Fibroblast of peridontal ligament (primary cell): ENCODE results near the gene RHBDF1.

Source experiments
- DNase-seq: peaks from one replicate; pipeline ENCODE4 v3.0.0-alpha.2; 2010; ENCODE audit errors: extremely low read depth

The RHBDF1 gene, protein sequence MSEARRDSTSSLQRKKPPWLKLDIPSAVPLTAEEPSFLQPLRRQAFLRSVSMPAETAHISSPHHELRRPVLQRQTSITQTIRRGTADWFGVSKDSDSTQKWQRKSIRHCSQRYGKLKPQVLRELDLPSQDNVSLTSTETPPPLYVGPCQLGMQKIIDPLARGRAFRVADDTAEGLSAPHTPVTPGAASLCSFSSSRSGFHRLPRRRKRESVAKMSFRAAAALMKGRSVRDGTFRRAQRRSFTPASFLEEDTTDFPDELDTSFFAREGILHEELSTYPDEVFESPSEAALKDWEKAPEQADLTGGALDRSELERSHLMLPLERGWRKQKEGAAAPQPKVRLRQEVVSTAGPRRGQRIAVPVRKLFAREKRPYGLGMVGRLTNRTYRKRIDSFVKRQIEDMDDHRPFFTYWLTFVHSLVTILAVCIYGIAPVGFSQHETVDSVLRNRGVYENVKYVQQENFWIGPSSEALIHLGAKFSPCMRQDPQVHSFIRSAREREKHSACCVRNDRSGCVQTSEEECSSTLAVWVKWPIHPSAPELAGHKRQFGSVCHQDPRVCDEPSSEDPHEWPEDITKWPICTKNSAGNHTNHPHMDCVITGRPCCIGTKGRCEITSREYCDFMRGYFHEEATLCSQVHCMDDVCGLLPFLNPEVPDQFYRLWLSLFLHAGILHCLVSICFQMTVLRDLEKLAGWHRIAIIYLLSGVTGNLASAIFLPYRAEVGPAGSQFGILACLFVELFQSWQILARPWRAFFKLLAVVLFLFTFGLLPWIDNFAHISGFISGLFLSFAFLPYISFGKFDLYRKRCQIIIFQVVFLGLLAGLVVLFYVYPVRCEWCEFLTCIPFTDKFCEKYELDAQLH

DNA sequence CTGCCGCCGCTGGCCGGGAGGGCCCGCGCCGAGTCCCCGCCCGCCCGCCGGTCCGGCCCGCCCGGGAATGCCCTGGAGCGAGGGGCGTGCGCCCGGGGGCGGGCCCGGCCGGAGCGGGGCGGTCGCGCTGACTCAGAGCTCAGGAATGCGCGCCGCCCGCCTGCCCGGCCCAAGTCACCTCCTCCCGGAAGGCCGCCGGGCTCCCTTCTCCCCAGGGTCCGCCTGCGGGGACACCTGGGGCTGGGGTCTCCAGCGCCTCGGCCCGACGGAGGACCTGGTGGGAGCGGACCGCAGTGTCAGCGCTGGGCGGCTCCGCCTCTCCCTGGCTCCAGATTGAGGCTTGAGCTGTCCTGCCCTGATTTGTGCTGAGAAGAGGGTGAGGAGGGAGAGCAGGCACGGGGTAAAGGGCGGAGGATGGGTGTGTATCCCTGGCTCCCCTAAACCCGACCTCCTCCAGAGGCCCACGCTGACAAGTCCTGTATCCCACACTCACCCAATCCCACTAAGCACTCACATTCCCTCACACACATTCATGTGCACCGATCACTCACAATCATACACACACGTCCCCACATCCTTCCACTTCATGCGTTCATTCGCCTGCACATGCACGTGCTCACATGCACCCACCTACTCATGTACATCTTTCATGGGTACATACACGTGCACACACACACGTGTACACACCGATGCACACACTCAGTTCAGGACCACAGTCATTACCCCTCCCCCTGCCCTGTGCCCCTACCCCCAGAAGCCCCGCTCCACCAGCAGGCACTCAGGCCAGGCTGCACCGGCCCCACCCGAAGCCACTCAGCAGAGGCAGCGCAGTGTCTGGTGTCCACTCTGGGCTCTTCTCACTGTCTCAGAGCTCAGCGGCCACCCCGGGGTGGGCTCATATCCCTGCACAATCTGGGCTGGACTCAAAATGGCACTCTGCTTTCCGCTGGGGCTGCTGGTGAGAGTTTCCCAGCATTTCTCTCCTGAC is at the start of gene RHBDF1:
TSS of gene RHBDF1 (minus strand) at position 71 of the 988 bp plus-strand sequence. CDS start 7,616 bp downstream, outside the sequence.
- DNase-seq: no peak

DNA sequence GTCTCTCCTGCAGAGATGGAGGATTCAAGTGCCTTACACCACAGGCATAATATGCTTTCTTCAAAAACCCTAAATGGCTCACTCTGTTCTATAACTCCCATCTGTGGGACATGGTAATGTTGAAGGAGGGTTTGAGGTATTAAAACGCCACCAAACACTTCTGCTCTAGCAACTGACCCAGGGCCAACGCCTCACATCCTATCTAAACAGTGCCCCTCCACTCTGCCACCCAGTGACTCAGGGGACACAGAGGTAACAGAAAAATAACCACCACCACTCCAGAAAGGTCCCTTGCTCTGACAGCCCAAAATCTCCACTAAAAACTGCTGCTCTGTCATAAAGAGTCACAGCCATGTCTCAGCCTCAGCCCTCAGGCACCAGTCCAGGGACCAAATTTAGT is 48.3 kb upstream of the RHBDF1 start:
- DNase-seq: no peak

DNA sequence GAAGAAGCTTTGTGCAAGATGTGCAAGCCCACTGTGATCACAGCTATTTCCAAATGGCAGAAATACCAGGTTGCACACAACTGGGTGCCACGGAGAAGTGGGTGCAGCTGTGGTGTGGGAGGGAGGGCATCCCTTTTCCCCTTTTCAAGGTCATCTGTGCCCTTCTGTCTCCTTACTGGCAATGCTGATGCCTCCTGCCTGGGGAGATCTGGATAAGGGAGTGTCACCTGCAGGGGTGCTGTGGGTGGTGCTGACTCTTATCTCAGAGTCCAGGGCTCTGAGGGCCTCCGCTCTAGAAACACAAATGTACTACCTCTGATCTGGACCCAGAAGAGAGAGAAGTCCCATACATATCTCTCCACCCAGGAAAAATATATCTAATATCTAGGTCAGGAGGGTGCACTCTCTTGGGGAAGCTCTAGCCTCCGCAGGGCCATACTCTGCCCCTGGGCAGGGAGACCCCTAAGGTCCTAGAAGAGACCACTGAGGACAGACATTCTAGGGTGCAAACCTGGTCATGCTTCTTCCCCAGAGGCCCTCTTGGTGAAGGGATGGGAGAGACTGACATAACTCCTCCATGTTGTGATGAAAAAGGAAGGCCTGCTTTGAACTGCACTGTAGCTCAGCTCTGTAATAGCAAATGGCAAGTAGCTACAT is 47.5 kb upstream of the RHBDF1 start:
- no peak for DNase-seq

DNA sequence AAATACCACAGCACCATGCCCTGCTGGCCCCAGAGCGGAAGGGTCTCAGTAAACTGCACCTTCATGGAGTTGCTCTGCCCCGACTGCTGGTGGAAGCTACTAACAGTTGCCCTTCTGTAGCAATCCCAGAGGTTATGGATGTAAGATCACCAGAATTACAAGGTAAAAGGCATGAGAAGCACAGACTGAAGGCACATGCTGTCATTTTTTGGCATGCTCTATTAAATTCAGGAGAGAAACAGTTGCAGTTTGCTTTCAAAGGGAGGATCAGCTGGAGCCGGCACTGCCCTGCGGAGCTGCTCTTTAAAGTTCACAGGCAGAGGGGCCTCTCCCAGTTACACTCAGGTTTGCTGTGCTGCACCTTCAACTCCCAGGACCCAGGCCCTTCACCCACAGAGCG is 46.9 kb upstream of the RHBDF1 start:
- no peak for DNase-seq

DNA sequence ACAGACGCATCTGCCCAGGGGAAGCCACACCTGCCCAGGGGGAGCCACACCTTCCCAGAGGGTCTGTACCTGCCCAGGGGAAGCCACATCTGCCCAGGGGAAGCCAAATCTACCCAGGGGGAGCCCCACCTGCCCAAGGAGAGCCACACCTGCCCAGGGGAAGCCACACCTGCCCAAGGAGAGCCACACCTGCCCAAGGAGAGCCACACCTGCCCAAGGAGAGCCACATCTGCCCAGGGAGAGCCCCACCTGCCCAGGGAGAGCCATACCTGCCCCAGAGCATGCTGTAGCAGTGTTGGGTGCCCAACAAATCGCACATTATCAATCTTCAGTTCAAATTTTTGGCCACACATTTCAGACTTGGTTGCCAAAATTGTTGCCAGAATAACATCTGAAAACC is 46.4 kb upstream of the RHBDF1 start:
- DNase-seq: no peak

DNA sequence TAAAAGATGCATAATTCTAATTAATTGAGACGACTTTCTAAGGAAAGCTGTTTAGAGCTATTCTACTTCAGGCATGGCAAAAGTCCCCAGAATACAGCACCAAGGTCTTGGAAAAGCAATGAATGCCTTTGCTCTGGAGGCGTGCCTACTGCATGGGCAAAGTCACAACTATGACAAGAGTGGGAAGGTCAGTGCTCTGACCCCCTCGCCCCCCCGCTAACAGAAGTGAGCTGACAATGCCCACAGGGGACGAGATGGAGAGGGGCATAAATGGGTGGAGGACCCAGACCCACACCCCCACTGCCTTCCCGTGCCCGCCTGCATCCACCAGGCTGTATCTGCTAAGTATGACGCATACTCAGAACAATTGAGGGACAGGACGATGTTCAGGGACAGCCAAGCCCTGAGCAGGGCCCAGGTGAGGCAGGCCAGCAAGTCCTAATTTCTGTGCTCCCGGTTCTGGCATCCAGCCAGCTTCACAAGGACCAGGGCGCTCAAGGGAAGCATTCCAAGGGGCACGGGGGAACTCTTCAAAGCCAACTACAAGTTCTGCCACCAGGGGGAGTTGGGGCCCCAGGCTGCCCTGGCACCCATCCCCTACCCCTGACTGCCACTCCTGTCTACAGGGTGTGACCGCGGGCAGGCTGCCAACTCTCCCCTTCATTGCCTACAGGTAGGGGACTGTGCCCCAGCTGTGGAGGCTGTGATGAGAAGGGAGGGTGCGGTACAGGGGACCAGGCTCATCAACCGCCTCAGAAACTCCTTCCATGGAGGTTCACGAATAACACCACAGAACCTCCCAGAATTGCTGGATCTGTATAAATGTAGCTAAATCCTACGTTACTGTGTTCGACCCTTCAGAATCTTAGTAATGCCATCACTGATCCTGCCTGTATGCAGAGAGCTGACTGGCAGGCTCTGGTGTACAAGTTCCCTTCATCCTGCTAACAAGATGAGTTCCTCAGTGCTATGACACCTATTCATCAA is 45.2 kb upstream of the RHBDF1 start:
- DNase-seq: peak; percentile 19

DNA sequence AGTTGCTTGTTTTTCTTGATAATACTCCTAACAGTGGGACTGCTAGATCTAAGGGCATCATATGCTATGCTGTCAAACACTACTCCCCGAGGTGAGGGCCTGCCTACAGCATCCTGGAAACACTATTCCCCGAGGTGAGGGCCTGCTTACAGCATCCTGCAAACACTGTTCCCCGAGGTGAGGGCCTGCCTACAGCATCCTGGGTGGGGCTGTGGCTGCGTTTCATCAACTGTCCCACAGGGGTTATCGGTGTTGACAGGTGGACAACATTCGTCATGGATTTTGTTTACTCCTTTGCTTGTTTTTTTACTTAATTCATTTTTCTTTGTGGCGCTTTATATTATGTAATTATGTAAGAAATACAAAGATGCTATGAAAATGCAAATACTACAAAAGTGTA is 43.6 kb upstream of the RHBDF1 start:
- DNase-seq: no peak

DNA sequence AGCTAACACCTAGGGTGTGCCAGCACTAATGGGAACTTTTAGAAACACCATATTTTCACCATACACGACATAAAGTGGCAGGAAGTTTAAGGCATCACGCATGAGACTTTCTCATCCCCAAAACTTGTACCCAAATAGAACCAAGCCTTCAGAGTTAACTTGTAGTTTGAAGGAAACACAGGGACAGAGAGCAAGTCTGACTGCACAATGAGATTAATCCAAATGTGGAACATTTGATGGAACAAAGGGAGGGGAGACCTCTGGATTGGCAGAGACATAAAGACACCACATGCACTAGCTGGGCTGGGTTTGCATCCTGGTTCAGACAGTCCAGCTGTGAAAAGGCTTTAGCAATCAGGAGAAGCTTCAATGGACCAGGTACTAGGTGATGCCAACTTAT is 41.9 kb upstream of the RHBDF1 start:
- DNase-seq: no peak

DNA sequence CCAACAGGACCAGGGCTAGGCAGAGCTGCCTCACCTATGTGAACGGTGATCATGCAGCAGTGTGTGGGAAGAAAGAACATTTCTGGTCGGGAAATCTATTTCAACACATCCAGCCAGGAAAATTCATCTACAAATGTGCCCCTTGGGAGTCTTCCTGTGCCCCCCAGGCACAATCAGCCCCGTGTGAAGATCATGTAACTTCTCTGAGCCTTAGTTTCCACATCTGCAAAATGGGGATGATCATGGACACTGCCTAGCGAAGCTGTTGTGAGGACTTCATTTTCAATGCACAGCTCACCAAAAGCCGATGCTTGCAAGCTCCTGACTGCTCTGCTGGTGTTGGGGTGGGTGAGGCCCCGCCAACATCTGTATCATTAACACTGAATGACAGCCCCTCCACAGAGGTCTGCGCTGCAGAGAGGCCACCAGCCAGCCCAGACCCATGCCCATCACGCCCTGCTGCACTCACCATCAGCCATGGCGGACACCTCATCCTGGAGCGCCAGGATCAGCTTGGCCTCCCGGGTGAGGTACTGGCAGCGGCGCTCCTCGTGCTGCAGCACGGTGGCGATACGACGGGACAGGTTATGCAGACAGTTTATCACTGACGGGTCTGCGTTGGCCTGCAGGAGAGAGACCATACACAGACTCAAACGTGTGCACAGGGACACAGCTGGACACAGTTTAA is 39.9 kb upstream of the RHBDF1 start:
- DNase-seq: no peak

DNA sequence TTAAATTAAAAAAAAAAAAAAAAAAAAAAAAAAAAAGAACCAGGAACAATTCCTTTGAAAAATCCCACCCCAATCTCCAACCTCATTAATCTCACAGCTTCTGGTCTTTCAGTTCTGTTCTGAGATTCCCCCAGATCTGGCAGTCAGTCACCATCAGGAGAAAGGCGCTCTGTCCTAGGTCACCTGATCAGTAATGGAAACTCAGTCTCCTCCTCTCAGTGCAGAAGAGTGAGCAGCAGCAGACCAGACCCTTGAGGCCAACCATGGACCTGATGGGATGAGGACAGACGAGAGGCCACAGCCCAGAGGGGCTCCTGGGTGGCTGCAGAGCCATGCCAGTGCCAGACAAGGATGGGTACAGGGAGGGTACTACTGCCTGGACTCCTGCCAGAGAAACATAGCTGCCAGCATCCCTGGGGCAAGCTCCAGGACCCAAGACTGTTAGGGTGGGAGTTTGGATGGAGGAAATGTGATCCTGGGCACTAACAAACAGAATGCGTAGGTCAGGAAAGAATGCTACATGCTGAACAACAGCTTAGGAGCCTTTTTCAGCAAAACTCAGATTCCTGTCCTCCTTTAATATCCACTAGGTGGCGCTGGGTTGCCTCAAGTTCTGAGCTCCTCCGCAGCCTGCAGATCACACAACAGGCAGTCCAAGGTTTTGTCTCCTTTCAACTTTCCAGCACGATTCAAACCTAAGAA is 34.3 kb upstream of the RHBDF1 start:
- DNase-seq: peak; percentile 88

DNA sequence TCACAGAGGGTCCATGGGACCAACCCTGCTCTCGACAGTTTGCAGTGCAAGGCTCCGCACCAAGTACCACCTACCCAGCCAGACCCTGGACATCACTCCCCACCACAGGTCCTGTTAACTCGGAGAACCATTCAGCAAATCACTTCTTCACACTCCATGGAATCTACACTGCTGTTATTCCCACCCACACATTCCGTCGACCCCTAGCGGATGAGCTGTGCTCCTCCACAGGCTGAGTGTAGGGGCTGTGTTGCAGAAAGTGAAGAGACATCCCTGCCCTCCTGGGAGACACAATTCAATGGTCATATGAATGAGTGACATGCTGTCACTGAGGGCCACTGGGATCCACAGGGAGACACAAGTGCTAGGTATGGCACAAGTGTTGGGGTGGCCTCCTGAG is 33.1 kb upstream of the RHBDF1 start:
- no peak for DNase-seq

DNA sequence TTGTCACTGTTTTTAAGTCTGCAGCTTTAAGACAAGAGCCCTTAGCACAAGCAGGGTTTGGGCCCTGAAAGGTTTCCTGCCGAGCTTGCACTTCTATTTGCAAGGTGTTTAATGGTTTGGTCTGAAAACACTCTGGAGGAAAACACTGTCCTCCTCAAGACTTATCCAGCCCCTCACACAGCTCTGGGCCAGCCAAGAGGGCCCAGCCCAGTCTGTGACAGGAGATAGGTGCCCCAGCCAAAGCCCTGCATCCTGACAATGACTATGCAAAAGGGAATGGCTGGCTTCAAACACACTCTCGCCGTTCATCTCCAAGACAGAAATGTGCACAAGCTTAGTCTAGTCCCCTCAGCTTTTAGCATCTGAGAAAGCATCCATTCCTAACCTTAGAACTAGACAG is 32.5 kb upstream of the RHBDF1 start:
- no peak for DNase-seq

DNA sequence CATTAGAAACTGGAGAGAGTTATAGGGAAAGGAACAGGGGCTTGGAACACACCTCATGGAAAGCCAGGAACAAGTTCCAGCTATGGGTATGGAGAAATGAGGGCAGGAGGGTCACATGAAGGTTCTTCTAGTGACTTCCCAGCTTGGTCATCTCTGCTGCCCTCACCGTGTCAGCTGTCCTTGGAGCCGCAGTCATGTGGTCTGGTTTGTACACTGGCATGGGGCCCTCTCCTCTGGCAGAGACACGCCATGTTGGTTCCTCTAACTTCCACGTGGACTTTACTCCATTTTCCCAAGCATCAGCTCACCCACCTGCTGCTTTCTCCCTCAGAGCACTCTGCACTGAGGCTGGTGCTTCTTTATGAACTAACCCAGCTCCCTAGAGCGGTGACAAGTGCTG is 31.9 kb upstream of the RHBDF1 start:
- no peak for DNase-seq

DNA sequence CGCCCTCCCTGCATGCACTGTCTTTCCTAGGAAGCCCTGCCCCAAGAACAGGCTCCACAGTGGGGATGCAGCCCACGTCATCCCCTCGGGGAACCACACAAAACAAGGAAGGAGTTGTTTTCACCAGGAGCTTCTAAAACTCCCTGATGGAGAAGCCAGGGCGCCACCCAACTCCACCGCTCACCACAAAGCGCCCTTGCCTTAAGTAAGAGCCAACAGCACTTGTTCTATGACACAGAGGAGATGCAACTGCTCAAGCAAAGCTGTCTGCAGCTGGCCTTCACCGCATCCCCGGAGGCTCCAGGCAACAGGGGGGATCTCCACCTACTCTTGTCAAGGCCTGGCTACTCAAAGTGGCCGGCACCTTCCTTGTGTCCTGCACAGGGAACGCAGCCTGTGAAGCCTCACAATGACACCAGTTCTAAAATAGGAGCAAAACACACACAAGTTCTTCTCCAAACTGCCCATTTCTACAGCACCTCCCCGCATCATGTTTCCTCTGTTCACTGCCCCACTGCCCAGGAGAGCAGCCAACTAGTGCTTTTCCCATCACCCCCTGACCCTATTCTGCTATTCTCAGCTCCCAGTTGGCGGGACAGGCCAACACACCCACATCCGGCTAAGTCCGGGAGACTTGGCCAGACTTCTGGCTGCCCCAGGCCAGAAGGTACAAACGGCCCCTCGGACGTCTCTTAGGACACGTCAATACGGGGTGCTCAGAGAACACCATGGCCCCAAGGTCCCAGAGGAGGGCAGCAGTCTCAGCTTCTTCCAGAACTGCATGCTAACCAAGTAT is 29.8 kb upstream of the RHBDF1 start:
- peak; percentile 61 for DNase-seq

DNA sequence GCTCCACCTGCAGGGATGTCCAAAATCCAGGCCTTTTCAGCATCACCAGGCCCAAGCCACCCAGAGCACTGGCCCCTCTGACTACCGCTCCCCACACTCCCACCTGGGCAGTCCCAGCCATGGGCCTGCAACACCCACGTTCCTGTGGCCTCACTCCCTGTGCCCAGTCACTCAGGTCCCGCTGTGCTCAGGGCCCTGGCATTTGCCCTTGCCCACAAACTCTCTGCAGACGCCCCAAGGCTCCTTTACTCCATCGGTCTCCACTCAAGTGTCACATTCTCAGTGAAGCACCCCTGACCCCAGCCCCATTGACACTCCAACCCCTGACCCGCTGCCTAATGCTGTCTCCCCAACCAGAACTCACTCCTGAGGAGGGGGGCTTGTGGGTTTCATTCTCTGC is 29.2 kb upstream of the RHBDF1 start:
- DNase-seq: no peak

DNA sequence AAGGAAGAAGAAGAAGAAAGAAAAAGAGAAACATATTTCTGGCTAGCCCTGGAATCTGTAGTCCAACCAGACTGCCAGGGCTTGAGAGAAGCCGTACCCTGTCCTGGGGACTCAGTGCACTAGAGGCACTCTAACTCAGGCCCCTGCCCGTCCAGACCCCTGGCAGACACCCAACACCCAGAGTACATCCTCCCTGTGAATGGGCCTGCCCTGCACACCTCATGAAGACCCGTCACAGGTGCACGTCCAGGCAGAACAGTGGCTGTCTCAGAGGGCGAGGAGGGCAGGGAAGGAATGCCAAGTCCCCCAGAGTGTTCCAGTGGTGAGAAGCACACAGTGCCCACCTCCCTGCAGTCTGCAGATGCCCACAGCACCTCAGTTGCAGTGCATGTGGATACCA is 28.6 kb upstream of the RHBDF1 start:
- no peak for DNase-seq

DNA sequence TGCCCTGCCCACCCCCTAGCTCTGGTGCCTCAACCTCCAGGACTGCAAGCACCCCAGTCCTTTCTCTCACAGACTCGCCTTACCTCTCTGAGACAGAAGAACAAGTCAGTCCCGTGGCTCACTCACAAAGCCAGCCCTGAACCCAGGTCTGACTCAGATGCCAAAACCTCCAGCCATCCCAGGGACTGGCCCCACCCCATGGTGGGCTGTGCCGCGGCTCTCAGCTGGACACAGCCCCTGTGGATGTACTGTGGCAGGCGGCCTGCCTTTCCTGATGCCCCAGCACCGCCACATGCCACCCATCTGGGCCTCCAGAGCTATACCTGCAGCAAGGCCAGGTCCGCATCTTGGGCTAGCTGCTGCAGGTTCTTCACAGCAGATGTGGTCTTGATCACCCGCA is 25.4 kb upstream of the RHBDF1 start:
- no peak for DNase-seq

DNA sequence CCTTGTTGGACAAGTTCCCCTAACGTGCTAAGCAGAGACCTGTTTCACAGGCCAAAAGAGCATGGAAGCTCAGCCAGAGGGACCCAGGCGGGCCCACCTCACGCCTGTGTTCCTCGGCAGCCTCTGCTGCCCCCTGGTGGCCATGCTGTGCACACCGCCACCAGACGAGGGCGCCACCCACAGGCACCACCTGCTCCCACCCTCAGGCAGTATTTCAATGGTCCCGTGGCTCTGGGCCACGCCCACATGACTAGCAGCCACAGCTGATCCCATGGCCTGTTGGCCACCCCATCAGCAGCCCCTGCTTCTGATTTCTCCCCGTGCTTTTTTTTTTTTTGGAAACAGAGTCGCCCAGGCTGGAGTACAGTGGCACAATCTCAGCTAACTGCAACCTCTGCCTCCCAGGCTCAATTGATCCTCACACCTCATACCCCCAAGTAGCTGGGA is 24.5 kb upstream of the RHBDF1 start:
- DNase-seq: peak; percentile 81
